K562 (cell line): Measurements from ENCODE around the gene COL9A3. TPM values are rescaled to one million over a fixed set of nuclear protein-coding genes. Genes with fewer than 3 reads are reported as not detected.

Experiments used
- CTCFL ChIP-seq: IDR thresholded peaks from 2 replicates; pipeline ENCODE4 v1.6.1; 2011; ENCODE audit warnings: borderline replicate concordance, low read depth, mild to moderate bottlenecking, moderate library complexity, low read length; ENCODE audit not compliant: insufficient read depth, poor library complexity, severe bottlenecking
- CXXC5 ChIP-seq: fragments of 250-450 bp; sonication (Bioruptor Pico); IDR thresholded peaks from 2 replicates; pipeline ENCODE4 v1.8.0; 2022; ENCODE audit warnings: inconsistent platforms, mild to moderate bottlenecking, moderate library complexity
- ETS2 ChIP-seq: IDR thresholded peaks from 2 replicates; pipeline ENCODE4 v1.6.1; 2016; ENCODE audit warnings: borderline replicate concordance, missing genetic modification characterization, mild to moderate bottlenecking, moderate library complexity, missing compliant biosample characterization; ENCODE audit not compliant: poor library complexity, severe bottlenecking
- MTA3 ChIP-seq: fragments of 450-650 bp; formaldehyde crosslinking; IDR thresholded peaks from 2 replicates; pipeline ENCODE4 v1.6.1; 2017; ENCODE audit warnings: mild to moderate bottlenecking, borderline replicate concordance
- POLR2A ChIP-seq: fragments of 450-650 bp; conservative IDR thresholded peaks from 2 replicates; pipeline ENCODE4 v1.6.1; 2016
- POLR3G ChIP-seq: IDR thresholded peaks from 2 replicates; pipeline ENCODE4 v1.6.1; 2011; ENCODE audit not compliant: insufficient read length, insufficient replicate concordance; ENCODE audit errors: extremely low read depth
- PPARD ChIP-seq: fragments of 250-450 bp; sonication (Bioruptor Pico); IDR thresholded peaks from 2 replicates; pipeline ENCODE4 v1.8.0; 2022; ENCODE audit warnings: inconsistent platforms, mild to moderate bottlenecking, moderate library complexity
- RBFOX2 ChIP-seq: fragments of 200-400 bp; formaldehyde crosslinking; IDR thresholded peaks from 2 replicates; pipeline ENCODE4 v1.6.1; 2017; ENCODE audit warnings: low read depth, mild to moderate bottlenecking, low read length, moderate library complexity
- SNIP1 ChIP-seq: fragments of 450-650 bp; IDR thresholded peaks from 2 replicates; pipeline ENCODE4 v1.7.1; 2017; ENCODE audit warnings: low read depth, mild to moderate bottlenecking
- STAT5A ChIP-seq: IDR thresholded peaks from 2 replicates; pipeline ENCODE4 v1.6.1; 2012; ENCODE audit warnings: low read length, inconsistent platforms, borderline replicate concordance
- TBP ChIP-seq: optimal IDR thresholded peaks from 2 replicates; pipeline ENCODE3; 2011; ENCODE audit warnings: low read depth, low read length, improper control_type of control experiment
- YBX1 ChIP-seq: fragments of 450-650 bp; IDR thresholded peaks from 2 replicates; pipeline ENCODE4 v1.7.1; 2016; ENCODE audit warnings: mild to moderate bottlenecking
- ZNF133 ChIP-seq: fragments of 250-450 bp; sonication (Bioruptor Pico); IDR thresholded peaks from 2 replicates; pipeline ENCODE4 v1.4.0; 2020; ENCODE audit warnings: mild to moderate bottlenecking
- ZNF609 ChIP-seq: sonication (generic); formaldehyde crosslinking; IDR thresholded peaks from 2 replicates; pipeline ENCODE4 v1.8.1; 2023; ENCODE audit warnings: missing genetic modification reagents, mild to moderate bottlenecking, borderline replicate concordance
- ZNF76 ChIP-seq: fragments of 250-450 bp; sonication (Bioruptor Pico); IDR thresholded peaks from 2 replicates; pipeline ENCODE4 v1.4.0; 2020; ENCODE audit warnings: mild to moderate bottlenecking, moderate library complexity, borderline replicate concordance
- ZSCAN29 ChIP-seq: fragments of 450-650 bp; IDR thresholded peaks from 2 replicates; pipeline ENCODE4 v1.6.1; 2017
- polyA plus RNA-seq, 8 experiments: library from polyadenylated mRNA; depleted of rRNA in 4 of 8; stranded (reverse) in 5 of 8; unstranded in 3 of 8; fragments of >200 nt; fragmentation: Nextera tagmentation in 2 of 8; fragmentation: Illumina TruSeq in 1 of 8; extraction: Ambion mirVana in 2 of 8; extraction: Trizol in 1 of 8; gene quantifications; 2 replicates each; pipeline versions ENCODE4 v1.2.1 to v1.2.3, GENCODE V29; 2011 to 2014; ENCODE audit warnings: inconsistent platforms in 1 of 8, missing spikeins in 1 of 8
- total RNA-seq, 7 experiments: library from RNA; depleted of rRNA in 6 of 7; stranded (reverse); fragments of >200 nt in 6 of 7; fragmentation: Illumina TruSeq in 2 of 7; extraction: Trizol in 2 of 7; gene quantifications; 2 replicates each; pipeline versions ENCODE4 v1.2.1 to v1.2.3, GENCODE V29; 2011 to 2021; ENCODE audit warnings: low replicate concordance in 1 of 7

The COL9A3 gene
- total and polyA plus RNA-seq, 9 of the 15 experiments (the other 6 are each of a cell fraction or from before 2014, with no cell fraction given) = 0.14 to 3.6 (median 0.88) TPM; not detected in 1

- TF ChIP-seq CTCFL (no peak), RBFOX2 (no peak; the same call in 1 of the 2 replicates), ZNF609 (CRISPR knock-in tag) (no peak), POLR2A (peak; percentile 92), ZNF76 (no peak), ZSCAN29 (no peak), SNIP1 (no peak), POLR3G (no peak), STAT5A (no peak), ETS2 (no peak), TBP (peak; percentile 42), CXXC5 (no peak), MTA3 (peak; percentile 34; the same call in 1 of the 2 replicates), YBX1 (no peak), PPARD (CRISPR knock-in tag) (no peak), ZNF133 (no peak)
Measured at GRCh38 chr20:62776692-62777527, 39.9 kb upstream of the COL9A3 start (continued).
